ENCODE measurements around the gene SFXN5.

Gene SFXN5

DNA sequence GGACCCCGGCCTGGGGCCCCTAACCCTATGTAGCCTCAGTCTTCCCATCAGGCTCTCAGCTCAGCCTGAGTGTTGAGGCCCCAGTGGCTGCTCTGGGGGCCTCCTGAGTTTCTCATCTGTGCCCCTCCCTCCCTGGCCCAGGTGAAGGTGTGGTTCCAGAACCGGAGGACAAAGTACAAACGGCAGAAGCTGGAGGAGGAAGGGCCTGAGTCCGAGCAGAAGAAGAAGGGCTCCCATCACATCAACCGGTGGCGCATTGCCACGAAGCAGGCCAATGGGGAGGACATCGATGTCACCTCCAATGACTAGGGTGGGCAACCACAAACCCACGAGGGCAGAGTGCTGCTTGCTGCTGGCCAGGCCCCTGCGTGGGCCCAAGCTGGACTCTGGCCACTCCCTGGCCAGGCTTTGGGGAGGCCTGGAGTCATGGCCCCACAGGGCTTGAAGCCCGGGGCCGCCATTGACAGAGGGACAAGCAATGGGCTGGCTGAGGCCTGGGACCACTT, 137.8 kb downstream of the SFXN5 start:
- DNase-seq: no peak

DNA sequence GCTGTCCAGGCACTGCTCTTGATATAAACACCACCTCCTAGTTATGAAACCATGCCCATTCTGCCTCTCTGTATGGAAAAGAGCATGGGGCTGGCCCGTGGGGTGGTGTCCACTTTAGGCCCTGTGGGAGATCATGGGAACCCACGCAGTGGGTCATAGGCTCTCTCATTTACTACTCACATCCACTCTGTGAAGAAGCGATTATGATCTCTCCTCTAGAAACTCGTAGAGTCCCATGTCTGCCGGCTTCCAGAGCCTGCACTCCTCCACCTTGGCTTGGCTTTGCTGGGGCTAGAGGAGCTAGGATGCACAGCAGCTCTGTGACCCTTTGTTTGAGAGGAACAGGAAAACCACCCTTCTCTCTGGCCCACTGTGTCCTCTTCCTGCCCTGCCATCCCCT, 138.3 kb downstream of the SFXN5 start:
- no peak for DNase-seq

DNA sequence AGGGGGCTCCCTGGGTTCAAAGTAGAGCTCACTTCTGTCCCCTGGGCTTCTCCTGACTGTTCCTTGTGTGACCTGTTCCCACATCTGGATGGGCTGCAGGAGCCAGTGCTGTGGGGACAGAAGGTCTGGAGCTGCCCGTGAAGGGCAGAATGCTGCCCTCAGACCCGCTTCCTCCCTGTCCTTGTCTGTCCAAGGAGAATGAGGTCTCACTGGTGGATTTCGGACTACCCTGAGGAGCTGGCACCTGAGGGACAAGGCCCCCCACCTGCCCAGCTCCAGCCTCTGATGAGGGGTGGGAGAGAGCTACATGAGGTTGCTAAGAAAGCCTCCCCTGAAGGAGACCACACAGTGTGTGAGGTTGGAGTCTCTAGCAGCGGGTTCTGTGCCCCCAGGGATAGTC, 138.7 kb downstream of the SFXN5 start:
- no peak for DNase-seq

DNA sequence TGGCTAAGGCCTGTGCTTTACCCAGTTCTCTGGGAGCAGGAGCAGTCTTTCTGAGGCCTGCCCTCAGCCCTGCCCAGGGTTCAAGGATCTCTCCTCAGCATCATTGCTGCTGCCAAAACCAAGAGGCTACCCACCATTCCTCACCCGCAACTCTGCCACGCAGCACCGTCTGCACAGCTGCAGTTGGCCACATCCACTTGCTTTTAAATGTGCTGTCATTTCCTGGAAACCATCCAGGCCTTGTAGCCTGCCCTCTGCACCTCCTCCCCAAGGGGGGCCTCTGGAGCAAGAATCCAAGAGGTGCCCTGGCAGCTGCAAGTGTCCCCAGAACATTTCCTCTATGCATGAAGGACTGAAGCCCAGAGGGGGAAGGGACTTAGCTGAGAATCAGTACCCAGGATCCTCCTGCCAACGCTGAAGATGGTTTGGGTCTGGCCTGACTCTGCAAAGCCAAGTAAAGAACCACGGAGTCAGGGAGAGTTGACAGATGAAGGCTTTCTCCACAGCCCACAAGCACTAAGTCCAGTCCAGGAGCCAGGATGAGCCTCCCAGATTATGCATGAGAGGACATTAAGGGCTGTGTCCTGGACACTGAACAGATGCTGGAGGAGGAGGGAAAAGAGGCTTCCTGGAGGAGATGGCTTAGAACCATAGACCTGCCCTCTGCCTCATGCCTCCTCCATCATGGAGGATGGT, 139.3 kb downstream of the SFXN5 start:
- no peak for DNase-seq

DNA sequence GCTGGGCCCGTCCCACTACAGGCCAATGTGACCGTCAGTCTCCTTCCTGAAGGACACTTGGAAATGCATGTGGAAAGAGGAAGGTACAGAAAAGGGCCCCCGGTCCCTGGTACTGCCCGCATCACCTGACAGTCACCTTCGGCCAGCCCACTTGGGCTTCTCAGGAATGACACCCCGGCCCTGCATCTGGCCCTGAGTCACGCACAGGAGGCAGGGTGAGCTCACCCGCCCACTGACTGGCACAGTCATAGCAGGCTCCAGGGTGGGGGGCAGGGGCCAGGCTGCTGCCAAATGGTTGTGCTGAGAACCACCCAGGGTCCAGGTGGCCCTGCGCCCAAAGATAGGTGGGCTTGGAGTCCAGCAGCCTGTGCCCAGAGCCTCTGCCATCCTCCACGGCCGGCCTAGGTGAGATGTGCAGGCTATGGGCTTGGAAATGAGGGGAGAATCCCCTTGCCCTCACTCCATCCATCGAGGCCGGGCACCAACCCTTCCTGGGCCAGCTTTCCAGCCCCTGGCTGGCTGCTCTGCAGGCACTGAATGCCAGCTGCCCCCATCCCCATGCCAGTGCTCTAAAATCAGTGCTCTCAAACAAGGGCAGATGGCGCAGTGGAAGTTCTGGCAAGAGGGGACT, 140.1 kb downstream of the SFXN5 start:
- DNase-seq: no peak

DNA sequence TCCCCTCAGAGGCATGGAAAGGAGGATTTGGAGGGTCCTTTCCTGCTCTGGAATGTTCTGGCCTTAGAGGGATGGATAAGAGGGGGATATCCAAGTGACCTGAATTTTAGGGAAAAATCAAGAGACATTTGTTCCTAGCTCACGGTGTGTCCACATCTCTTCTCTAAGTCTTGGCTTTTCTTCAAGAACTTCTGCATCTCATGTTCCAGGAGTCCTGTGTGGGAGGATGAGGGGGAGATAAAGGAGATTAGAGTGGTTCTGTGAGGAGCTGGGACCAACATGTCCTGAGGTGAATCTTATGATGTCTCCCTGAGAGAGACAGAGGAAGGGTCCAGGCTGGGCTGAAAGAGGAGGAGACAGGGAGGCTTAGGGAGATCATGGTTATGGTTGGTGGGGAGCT, 142.5 kb downstream of the SFXN5 start:
- DNase-seq: no peak

DNA sequence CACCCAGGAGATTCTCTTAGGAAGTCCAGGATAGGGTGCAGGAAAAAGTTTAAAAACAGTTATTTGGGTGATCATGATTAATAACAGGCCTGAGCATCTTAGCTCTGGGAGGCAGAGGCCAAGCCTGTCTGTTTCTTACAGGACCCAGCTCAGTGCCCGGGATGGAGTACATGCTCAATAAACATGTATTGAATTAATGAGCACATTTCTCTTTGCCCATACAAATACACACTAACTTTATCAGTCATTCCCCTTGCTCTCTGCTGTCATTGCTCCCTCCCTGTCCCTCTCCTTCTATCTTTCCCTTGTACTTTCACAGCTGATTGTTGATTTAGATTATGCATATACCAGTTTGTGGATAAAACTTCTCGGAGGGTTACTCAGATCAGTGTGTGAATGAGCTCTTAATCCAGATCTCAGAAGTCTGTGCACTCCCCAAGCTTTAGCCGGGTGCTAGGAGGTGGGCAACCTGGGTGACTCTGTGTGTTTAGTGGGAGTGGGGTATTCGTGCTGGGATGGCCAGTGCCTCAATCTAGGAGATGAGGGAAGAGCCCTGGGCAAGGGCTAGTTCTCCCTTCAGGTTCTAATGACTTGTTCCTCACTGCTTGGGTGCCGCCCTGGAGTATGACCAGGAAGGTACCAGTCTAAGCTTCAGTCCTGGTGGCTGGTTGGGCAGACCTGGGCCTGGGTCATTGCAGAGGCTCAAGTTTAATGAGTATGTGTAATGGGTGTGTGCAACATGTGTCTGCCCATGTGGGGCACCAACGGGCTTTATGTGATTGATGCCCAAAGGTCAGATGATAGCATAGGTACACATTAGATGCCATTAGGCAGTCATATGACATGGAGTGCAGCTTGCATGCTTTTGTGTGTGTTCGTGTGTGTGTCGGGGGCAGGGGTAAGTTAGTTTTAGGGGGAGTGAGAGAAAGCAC, 143.6 kb downstream of the SFXN5 start:
- no peak for DNase-seq

DNA sequence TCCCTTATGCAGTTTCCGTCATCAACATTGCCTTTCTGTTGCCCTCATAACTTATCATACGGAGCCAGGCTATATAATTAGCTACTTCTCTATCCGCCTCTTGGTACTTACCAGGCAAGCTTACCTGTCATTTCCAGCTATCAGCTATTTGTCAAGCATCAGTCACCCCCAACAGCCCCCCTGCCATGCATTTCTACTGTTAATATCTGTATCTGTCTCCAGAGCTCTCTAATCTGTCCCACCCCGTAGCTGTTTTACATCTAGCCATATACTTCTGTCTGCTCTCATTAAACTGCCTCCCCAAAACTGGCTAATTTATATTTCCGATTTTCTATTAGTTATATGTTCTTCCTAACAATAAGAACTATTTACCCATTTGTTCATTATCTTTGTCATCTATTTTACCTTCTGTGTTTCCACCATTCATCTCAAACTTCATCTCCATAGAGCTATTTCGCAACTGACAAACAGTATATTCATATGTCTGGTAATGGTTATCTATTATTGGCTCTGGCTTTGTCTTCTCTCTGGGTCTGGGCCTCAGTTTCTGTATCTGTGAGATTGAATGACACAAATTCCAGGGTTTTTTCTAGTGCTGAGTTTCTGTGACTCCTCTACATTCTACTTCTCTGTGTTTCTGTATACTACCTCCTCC, 144.6 kb downstream of the SFXN5 start:
- DNase-seq: no peak

DNA sequence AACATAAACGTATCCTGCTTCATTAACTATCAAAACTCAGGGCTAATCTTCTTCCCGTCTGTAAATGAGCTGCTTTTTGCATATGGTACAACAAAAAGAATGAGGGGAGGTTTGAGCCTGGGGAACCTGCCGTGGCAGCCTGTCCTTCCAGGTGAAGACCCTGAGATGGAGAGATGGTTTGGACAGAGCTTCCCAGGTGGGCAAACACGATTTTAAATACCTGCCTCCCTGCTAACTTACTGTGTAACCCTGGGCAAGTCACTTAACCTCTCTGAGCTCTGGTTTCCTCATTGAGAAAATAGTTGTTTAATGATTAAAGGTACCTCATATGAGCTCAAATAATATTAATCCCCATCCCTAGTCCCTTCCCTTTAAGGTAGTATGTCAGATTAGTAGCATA, 145.1 kb downstream of the SFXN5 start:
- no peak for DNase-seq

DNA sequence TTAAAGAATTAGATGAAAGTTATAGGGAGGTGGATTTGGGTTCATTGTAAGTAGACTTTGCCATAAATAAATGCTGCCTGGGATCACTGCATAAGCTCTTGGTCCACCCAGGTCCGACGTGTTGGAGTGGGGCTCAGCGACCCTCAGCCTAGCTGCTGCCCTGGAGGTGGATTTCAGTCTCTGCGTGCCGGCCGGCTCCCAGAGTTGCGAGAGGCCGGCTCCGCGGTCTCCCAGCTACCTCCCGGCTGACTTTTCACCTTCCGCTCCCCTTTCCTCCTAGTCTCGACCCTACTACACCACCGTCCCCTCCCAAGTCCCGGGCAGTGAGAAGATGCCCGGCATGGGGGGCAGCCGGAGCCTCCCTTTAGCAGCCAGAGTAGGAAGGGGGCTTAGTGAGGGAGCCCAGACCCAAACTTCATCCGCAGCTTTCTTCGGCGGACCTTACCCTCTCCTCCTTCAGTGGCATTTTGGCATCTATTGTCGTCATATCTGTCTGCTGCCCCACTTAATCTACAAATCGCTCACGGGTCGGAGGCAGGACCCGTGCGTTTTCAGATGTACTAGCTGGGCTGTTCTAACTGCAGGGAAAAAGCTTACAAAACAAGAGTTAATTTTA, 146.1 kb downstream of the SFXN5 start:
- no peak for DNase-seq

DNA sequence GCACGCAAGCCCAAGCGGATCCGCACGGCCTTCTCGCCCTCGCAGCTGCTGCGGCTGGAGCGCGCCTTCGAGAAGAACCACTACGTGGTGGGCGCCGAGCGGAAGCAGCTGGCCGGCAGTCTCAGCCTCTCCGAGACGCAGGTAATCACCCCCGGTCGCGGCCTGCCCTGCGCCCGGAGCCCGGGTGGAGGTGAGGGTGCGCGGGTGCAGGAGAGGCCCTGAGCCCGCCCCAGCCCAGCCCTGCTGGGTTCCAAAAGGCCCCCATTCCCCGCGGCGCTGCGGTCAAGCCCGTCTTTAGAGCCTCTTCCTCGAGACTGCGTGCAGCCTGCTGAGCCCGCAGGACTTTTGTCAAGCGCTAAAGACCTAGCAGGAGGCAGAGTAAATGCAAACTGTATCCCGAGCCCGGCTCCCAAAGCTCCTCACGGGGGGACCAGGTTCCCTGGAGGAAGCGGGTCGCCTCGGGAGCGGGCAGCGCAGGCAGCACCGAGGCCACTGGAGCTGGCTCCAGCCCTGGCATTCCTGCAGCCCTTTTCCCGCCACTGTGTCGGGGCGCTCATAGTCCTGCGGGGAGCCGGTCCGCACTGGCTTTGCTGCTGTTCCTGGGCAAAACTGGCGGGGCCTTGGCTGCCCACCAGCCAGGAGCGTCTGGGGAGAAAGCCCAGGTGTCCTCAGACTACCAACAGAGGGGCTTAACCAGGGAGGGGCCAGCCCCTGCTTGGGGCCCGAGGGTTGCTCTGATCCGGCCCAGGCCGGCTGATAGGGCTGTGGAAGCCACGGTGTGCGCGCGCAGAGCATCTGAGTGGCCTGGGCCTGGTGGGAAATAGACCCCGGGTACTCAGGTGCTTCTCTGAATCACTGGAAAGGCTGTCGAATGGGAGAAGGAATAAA, 146.9 kb downstream of the SFXN5 start:
- no peak for DNase-seq

DNA sequence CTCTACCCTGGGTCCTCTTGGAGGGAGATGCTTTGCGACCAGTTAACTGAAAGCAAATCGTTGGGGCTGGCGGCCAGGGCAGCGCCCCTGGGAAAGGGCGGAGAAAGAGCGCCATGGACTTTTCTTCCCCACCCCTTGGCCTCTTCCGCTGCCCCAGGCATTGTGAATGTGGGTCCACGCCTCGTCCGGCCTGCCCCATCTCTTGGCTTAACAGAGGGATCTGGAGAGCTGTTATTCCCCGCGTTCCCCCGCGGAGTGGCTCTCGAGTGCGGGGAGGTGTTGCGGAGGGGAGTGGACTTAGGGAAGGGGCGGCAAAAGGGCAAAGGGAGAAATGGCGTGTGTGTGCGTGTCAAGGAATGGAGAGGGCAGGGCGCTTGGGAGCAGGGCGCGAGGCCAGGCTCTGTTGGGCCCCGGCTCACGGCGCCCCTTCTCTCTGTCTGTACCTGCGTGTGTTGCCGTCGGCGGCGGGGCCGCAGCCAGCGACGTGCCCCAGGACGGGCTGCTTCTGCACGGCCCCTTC, 147.6 kb downstream of the SFXN5 start:
- no peak for DNase-seq

DNA sequence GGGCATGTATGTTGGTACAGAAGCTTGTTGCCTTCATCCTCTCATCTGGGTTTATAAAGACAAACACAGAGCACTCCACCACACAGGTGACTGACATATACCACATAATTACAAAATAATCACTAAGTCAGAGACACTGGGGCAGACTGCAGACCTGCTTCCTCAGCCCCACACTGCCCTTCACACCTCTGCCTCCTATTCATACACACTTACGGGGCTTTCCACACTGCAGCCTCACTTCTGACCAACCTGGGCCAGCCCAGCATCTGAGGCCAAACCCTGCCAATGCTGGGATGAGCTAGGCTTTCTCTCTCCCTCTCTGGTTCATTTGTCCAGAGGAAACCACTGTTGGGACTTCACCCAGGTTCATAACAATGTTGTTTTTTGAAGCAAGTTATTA, 149.7 kb downstream of the SFXN5 start:
- no peak for DNase-seq

DNA sequence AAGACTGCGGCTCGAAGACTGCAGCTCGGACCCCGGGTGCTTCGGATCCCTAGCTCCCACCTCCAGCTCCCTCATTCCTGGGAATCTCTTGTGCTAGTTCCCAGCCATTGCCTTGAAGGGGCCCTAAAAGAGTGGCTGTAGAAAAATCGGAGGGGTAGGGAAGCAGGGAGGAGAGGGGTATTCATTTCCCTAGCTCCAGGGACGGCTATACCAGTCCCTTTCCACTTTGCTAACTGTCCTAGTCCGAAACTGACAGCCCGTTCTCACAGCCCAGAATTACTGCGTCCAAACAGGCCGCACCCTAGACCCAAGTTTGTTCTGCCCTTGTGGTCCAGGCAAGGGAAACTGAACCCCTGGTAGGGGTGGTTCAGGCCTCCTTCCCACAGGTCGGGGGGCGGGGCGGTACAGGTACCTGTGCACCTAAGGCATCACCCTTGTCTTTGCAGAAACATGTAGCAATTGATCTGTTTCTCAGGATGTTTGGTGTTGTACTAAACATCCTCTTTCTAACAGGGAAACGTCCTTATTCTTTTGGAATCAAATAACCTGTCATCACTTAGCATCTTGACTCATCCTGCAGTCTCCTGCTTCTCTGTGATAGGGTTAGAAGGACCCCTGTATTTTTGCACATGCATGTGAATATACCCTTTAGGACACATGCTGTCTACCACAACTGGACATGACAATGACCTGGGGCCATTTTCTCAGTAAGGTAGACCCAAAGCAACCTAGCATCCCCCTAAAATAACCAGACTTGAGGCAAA, 150.2 kb downstream of the SFXN5 start:
- no peak for DNase-seq

DNA sequence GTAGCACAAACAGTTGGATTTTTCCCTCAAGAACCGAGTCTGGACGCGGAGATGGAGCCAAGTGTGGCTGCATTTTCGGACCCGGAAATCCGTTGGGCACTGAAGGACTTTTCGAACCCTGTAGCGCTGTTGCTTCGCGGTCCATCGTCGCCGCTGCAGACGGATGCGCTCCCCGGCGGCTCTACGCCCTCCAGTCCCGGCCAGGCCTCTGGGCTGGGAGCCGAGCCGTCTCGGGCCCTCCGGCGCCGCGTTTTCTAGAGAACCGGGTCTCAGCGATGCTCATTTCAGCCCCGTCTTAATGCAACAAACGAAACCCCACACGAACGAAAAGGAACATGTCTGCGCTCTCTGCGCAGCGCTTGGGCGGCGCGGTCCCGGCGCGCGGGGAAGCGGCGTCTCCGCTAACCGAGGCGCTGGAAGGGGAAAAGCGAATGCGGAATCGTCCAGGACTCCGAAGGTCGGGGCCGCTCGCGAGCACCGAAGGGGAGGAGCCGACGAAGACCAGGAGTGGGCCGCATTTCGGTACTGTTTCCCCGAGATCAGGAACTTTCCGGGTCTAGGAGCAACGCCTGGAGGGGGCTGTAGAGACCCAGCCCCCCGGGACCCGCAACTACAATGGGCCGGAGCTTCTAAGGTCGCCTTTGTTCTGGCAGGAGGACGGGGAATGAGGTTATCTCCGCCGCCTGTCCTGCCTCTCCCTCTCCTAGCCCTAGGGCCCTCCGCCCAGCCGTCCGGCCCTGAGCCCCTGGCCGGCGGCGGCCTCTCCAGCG, 151.0 kb downstream of the SFXN5 start:
- DNase-seq: no peak

DNA sequence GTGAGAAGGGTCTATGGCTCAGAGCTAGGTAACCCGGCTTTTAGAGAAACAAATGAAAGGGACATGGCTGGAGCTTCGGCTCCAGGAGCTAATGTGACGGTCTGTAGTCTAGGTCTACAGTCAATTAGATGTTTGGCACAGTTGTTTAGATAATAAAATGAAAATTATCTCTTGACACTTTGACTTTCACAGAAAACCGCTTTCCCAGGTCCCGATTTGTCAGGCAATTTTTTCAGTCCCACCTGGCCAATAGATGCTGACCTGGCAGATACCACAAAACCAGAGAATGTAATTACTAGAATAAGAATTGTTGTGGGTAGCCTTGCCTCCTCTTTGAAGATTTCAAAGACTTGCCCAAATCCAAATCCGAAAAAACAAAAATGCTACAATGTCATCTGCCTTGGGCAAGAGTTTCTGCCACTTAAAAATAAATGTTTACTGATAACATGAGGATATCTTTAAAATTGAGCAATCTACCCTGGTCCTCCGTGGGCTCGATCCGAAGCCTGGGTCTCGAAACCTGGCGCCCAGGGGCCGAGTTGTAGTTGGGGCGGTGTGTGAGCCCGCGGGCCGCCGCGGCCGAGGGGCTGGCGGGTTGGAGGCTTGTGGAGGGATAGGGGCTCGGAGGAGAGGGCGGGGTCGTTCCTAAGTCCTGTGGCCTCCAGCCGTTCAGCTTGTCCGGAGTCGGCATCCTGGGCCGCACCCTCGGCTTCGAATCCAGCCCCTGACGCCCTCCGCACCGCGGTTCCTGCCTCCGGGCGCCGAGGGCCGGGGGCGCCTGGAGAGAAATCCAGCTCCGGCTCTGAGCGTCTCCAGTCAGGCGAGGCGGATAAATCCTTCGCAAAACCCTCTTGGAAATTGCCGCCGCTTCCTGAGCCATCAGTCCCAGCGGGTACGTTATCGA, 151.8 kb downstream of the SFXN5 start:
- DNase-seq: no peak

DNA sequence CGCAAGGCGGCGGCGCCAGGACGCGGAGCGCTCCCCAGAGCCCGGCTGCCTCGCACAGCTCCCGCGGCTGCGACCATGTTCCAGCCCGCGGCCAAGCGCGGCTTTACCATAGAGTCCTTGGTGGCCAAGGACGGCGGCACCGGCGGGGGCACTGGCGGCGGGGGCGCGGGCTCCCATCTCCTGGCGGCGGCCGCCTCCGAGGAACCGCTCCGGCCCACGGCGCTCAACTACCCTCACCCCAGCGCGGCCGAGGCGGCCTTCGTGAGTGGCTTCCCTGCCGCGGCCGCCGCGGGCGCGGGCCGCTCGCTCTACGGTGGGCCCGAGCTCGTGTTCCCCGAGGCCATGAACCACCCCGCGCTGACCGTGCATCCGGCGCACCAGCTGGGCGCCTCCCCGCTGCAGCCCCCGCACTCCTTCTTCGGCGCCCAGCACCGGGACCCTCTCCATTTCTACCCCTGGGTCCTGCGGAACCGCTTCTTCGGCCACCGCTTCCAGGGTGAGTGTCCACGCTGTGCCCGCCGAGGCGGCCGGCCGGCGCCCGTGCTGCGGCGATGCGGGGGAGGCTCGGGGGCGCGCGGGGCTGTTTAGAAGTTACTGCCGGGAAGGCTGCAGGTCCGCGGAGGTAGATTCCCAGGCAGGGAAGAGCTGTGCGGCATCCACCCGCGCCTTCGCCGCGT, 153.5 kb downstream of the SFXN5 start:
- no peak for DNase-seq

All from activated T-cell treated with anti-CD3 and anti-CD28 coated beads for 4 hours (primary cell).